Stimulated activated CD8-positive, alpha-beta memory T cell treated with anti-CD3 and anti-CD28 coated beads, Interleukin-7, amount 100 ng/mL, for 4 hours (primary cell): Measurements from ENCODE around the gene NCF2.
"Not testable (repeated sequence)": the region's sequence is repeated elsewhere in the genome, so short reads cannot be mapped to it uniquely, and the experiment has no call there.

Experiments used
- DNase-seq, 2 donors: peaks; one replicate each; pipeline ENCODE4 v3.0.0-alpha.2; 2020; ENCODE audit warnings: low read depth in 2 of 2

NCF2 gene

GRCh38 chr1:183590244-183591191 is at the start of gene NCF2:
Gene NCF2 (minus strand): TSS chr1:183590459. CDS start chr1:183590329, 130 bp downstream.
- DNase-seq, result no peak

- DNase-seq, result no peak
Measured at GRCh38 chr1:183638649-183639387, 48.6 kb upstream of the NCF2 start.

- DNase-seq, result no peak
Measured at GRCh38 chr1:183636783-183637182, 46.5 kb upstream of the NCF2 start.

- no peak for DNase-seq
Measured at GRCh38 chr1:183636334-183636682, 46.0 kb upstream of the NCF2 start.

- peak; percentile 92 to 95 for DNase-seq
Measured at GRCh38 chr1:183635606-183636333, 45.5 kb upstream of the NCF2 start, which contains the start of gene ARPC5. Gene ARPC5 (minus strand): TSS chr1:183635783. CDS start chr1:183635659, 124 bp downstream.

- DNase-seq, result peak in 1 of 2 donors; percentile 5
Measured at GRCh38 chr1:183635099-183635605, 44.9 kb upstream of the NCF2 start.

- no peak for DNase-seq
Measured at GRCh38 chr1:183634429-183635065, 44.3 kb upstream of the NCF2 start.

- DNase-seq, result no peak
Measured at GRCh38 chr1:183633676-183634343, 43.6 kb upstream of the NCF2 start.

GRCh38 chr1:183632964-183633363 is 42.7 kb upstream of the NCF2 start:
- DNase-seq, result no peak

- no peak for DNase-seq
Measured at GRCh38 chr1:183632114-183632513, 41.9 kb upstream of the NCF2 start.

- no peak for DNase-seq
Measured at GRCh38 chr1:183630748-183631147, 40.5 kb upstream of the NCF2 start.

- no peak for DNase-seq
Measured at GRCh38 chr1:183628537-183628936, 38.3 kb upstream of the NCF2 start.

GRCh38 chr1:183626236-183626635 is 36.0 kb upstream of the NCF2 start:
- DNase-seq, result not testable (repeated sequence)

- DNase-seq, result peak in 1 of 2 donors; percentile 19
Measured at GRCh38 chr1:183622884-183623785, 32.9 kb upstream of the NCF2 start.

GRCh38 chr1:183622013-183622412 is 31.8 kb upstream of the NCF2 start:
- DNase-seq, result no peak

- no peak for DNase-seq
Measured at GRCh38 chr1:183620311-183620710, 30.1 kb upstream of the NCF2 start.

GRCh38 chr1:183619781-183620180 is 29.5 kb upstream of the NCF2 start:
- no peak for DNase-seq

GRCh38 chr1:183618202-183618601 is 27.9 kb upstream of the NCF2 start:
- DNase-seq, result not testable (repeated sequence)

GRCh38 chr1:183612975-183613374 is 22.7 kb upstream of the NCF2 start:
- DNase-seq, result not testable (repeated sequence)

GRCh38 chr1:183612407-183612806 is 22.1 kb upstream of the NCF2 start:
- no peak for DNase-seq
